ENCODE measurements around the gene VSTM5.
"Not testable (repeated sequence)": the region's sequence is repeated elsewhere in the genome, so short reads cannot be mapped to it uniquely, and the experiment has no call there.

The VSTM5 gene, protein sequence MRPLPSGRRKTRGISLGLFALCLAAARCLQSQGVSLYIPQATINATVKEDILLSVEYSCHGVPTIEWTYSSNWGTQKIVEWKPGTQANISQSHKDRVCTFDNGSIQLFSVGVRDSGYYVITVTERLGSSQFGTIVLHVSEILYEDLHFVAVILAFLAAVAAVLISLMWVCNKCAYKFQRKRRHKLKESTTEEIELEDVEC

DNA sequence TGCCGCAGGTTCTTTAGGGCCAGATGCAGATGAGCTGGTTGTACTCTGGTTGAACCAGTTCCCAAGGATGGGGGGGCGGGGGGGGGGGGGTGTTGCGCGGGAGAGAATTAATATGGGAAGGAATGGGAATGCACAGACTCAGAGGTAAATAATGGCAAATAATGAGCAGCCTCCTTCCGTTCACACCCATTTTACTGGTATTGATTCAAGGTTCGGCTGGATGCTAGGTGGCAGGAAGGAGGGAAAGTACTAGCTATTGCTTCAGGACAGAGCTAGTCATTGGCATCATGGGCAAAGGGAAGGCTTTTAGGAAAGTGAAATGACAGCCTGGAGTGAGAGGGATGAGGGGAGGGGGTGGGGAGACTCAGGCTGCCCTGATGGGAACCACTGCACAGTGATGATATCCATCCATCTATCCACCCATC, at the start of gene VSTM5:
VSTM5 (minus strand) TSS at position 25 of the 425 bp plus-strand sequence. CDS start 116 bp downstream, outside the sequence.
- Histone ChIP-seq H3K27ac (no peak within 1 kb of the TSS), H3K27me3 (peaks cover 52% of the 10 kb centered on the region), H3K9me3 (no peaks in the 10 kb centered on the region), H3K36me3 (no peaks in the 10 kb centered on the region), H3K4me1 (ENCODE audit: control insufficient read depth in 1 of 2, insufficient read depth in 1 of 2, low read depth in 1 of 2, low read length in 1 of 2) (no peaks in the 10 kb centered on the region), H3K4me3 (ENCODE audit: low read depth in 1 of 2, low read length in 1 of 2) (no peak within 1 kb of the TSS)
- TF ChIP-seq, protein P1, sequence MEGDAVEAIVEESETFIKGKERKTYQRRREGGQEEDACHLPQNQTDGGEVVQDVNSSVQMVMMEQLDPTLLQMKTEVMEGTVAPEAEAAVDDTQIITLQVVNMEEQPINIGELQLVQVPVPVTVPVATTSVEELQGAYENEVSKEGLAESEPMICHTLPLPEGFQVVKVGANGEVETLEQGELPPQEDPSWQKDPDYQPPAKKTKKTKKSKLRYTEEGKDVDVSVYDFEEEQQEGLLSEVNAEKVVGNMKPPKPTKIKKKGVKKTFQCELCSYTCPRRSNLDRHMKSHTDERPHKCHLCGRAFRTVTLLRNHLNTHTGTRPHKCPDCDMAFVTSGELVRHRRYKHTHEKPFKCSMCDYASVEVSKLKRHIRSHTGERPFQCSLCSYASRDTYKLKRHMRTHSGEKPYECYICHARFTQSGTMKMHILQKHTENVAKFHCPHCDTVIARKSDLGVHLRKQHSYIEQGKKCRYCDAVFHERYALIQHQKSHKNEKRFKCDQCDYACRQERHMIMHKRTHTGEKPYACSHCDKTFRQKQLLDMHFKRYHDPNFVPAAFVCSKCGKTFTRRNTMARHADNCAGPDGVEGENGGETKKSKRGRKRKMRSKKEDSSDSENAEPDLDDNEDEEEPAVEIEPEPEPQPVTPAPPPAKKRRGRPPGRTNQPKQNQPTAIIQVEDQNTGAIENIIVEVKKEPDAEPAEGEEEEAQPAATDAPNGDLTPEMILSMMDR (IDR thresholded peaks at IDR 0.05) = no peak

DNA sequence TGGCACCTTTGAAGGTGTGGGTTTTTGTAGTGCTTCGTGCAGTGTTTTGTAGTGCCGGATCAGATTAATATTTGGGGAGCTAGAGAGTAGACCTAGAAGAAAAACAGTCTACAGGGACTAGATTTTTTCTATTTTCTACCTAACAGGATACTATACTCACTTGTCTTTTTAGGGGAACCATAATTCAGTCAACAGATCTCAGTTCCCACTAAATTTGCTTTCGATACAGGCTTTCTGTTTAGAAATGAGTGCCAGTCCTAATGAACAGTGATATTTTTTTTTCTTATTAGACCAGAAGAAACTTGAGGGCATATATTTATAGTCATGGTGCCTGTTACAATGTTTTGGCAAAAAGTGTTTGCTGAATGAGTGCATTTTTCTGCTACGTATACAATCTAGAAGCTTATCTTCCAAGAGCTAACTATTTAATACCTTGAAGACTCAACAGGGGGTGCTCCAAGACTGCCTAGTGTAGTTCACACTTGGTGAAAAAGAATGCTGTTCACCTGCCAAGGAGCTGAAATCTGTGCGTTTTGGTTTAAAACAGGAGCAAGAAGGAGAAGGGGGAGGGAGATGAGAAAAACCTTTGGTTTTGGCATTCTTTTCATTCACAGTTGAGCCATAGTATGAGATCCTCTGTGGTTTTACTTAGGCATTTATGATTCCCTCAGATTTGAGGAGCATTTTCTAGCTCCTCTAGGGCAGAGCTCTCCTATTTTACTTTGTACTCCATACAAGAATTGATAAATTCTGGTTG, 44.9 kb upstream of the VSTM5 start:
- Histone ChIP-seq H3K27ac (no peak overlapping the region), H3K4me3 (ENCODE audit: low read depth in 1 of 2, low read length in 1 of 2) (no peak overlapping the region), H3K36me3 (no peaks in the 10 kb centered on the region), H3K9me3 (no peaks in the 10 kb centered on the region), H3K4me1 (ENCODE audit: control insufficient read depth in 1 of 2, insufficient read depth in 1 of 2, low read depth in 1 of 2, low read length in 1 of 2) (no peaks in the 10 kb centered on the region), H3K27me3 (peaks cover 8% of the 10 kb centered on the region)
- TF ChIP-seq, protein P1 (IDR thresholded peaks at IDR 0.05) = no peak

DNA sequence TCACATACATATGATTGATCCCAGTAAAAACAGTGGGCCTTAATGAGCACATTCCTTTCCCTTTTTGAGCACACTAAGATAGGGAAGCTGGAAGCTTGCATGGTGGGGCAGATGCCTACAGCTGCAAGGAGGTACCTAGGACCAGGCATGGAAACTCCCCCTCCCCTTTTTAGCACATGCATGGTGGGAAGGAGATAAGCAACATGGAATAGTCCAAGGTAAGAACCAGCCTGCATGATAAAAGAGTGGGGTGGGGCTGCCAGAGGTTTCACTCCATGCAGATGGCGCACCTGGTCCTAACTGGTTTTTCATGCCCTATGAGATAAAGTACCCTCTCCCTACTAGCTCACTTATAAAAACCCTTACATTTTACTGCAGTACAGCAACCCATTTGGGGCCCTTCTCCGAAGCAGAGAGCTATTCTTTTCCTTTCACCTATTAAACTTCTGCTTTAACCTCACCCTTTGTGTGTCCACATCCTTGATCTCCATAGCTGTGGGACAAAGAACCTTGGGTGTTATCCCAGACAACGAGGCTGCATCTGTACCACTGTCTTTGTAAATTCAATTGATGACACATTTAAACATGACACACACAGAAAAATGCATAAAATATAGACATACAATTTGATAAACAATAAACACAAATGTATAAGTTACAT, 40.1 kb upstream of the VSTM5 start:
- Histone ChIP-seq H3K4me1 (ENCODE audit: control insufficient read depth in 1 of 2, insufficient read depth in 1 of 2, low read depth in 1 of 2, low read length in 1 of 2) (no peaks in the 10 kb centered on the region), H3K4me3 (ENCODE audit: low read depth in 1 of 2, low read length in 1 of 2) (no peak overlapping the region), H3K9me3 (no peaks in the 10 kb centered on the region), H3K27me3 (peaks cover 8% of the 10 kb centered on the region), H3K27ac (no peak overlapping the region), H3K36me3 (no peaks in the 10 kb centered on the region)
- TF ChIP-seq, protein P1 (IDR thresholded peaks at IDR 0.05) = no peak

DNA sequence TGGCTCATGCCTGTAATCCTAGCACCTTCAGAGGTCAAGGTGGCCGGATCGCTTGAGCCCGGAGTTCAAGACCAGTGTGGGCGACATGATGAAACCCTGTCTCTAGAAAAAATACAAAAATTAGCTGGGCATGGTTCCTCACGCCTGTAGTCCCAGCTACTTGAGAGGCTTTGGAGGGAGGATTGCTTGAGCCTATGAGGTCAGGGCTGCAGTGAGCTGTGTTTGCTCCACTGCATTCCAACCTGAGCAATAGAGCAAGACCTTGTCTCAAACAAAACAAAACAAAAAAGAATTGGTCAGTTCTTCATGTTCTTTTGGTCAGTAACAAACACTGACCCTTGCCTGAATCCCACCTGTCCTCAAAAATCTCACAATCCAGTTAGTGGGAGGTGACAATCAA, 36.7 kb upstream of the VSTM5 start:
- H3K27me3 ChIP-seq = no peaks in the 10 kb centered on the region
- H3K9me3 ChIP-seq = no peaks in the 10 kb centered on the region
- H3K36me3 ChIP-seq = no peaks in the 10 kb centered on the region
- H3K4me3 ChIP-seq (ENCODE audit: low read depth in 1 of 2, low read length in 1 of 2) = no peak overlapping the region
- no peak overlapping the region for H3K27ac ChIP-seq
- no peaks in the 10 kb centered on the region for H3K4me1 ChIP-seq (ENCODE audit: control insufficient read depth in 1 of 2, insufficient read depth in 1 of 2, low read depth in 1 of 2, low read length in 1 of 2)
- TF ChIP-seq, protein P1 (IDR thresholded peaks at IDR 0.05) = no peak

DNA sequence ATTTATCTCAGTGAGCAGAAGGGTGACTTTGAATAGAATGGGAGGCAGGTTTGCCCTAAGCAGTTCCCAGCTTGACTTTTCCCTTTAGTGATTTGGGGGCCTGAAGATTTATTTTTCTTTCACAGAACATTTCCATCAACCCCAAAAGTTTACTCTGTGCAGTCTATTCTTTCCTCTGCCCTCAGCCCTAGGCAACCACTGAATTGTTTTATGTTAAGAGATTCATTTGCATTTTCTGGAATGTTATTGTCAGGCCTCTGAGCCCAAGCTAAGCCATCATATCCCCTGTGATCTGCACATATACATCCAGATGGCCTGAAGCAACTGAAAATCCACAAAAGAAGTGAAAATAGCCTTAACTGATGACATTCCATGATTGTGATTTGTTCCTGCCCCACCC, 28.7 kb upstream of the VSTM5 start:
- H3K9me3 ChIP-seq; H3K4me3 ChIP-seq (ENCODE audit: low read depth in 1 of 2, low read length in 1 of 2); H3K4me1 ChIP-seq (ENCODE audit: control insufficient read depth in 1 of 2, insufficient read depth in 1 of 2, low read depth in 1 of 2, low read length in 1 of 2); H3K27me3 ChIP-seq; H3K27ac ChIP-seq; H3K36me3 ChIP-seq: not testable (repeated sequence)

DNA sequence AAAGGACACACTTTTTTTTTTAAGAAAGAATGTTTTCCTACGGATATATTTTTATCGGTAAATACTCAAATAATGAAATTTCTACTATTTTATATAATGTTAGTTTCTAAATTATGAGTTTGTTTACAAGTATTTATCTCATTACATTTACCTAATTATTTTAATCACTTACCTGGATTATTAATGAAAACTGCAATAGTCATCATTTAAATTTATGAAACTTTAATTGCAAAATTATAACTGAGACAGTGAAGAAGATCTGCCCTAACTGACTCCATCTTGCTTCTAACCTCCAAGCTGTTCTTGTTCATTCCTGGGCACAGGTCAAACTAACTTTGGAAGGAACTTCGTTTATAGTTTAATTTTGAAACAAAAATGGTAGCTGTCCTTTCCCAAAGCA, 25.2 kb upstream of the VSTM5 start:
- H3K9me3 ChIP-seq = no peaks in the 10 kb centered on the region
- no peaks in the 10 kb centered on the region for H3K27me3 ChIP-seq
- H3K4me3 ChIP-seq (ENCODE audit: low read depth in 1 of 2, low read length in 1 of 2) = no peak overlapping the region
- H3K27ac ChIP-seq = no peak overlapping the region
- H3K36me3 ChIP-seq = no peaks in the 10 kb centered on the region
- H3K4me1 ChIP-seq (ENCODE audit: control insufficient read depth in 1 of 2, insufficient read depth in 1 of 2, low read depth in 1 of 2, low read length in 1 of 2) = no peaks in the 10 kb centered on the region
- TF ChIP-seq, protein P1 (IDR thresholded peaks at IDR 0.05) = no peak
